GM12878 (cell line): ENCODE results near the gene SPON2. TPM values are rescaled to one million over a fixed set of nuclear protein-coding genes. Genes with fewer than 3 reads are reported as not detected.
A peak's percentile ranks its signal among the peaks of the same experiment; 100 is the strongest.

Source experiments
- BCL11A ChIP-seq: IDR thresholded peaks from 2 replicates; pipeline ENCODE4 v1.6.1; 2011; ENCODE audit warnings: low read depth, low read length
- CREB1 ChIP-seq: IDR thresholded peaks from 2 replicates; pipeline ENCODE4 v1.6.1; 2012; ENCODE audit warnings: low read depth, mild to moderate bottlenecking, inconsistent platforms
- JUNB ChIP-seq: IDR thresholded peaks from 2 replicates; pipeline ENCODE4 v1.6.1; 2016; ENCODE audit warnings: antibody characterized with exemption, mild to moderate bottlenecking
- MYB ChIP-seq: fragments of 150-350 bp; IDR thresholded peaks from 2 replicates; pipeline ENCODE4 v1.6.1; 2014; ENCODE audit warnings: mild to moderate bottlenecking, low read depth, low read length, borderline replicate concordance
- NFYA ChIP-seq: IDR thresholded peaks from 2 replicates; pipeline ENCODE4 v1.6.1; 2011; ENCODE audit warnings: low read depth, mild to moderate bottlenecking, low read length, improper control_type of control experiment, borderline replicate concordance
- NFYB ChIP-seq: IDR thresholded peaks from 2 replicates; pipeline ENCODE4 v1.6.1; 2011; ENCODE audit warnings: low read depth, mild to moderate bottlenecking, low read length, improper control_type of control experiment, moderate library complexity; ENCODE audit not compliant: insufficient read depth
- RCOR1 ChIP-seq: conservative IDR thresholded peaks from 2 replicates; pipeline ENCODE4 v1.6.1; 2012; ENCODE audit warnings: low read depth, low read length, improper control_type of control experiment
- RUNX3 ChIP-seq: IDR thresholded peaks from 2 replicates; pipeline ENCODE4 v1.6.1; 2012; ENCODE audit warnings: low read length, inconsistent platforms
- STAT3 ChIP-seq: IDR thresholded peaks from 2 replicates; pipeline ENCODE4 v1.6.1; 2011; ENCODE audit warnings: low read depth, low read length, improper control_type of control experiment
- WRNIP1 ChIP-seq: IDR thresholded peaks from 2 replicates; pipeline ENCODE4 v1.6.1; 2011; ENCODE audit warnings: low read depth, low read length, improper control_type of control experiment, borderline replicate concordance
- ZNF217 ChIP-seq: fragments of 450-650 bp; IDR thresholded peaks from 2 replicates; pipeline ENCODE4 v1.6.1; 2017; ENCODE audit warnings: antibody characterized with exemption, mild to moderate bottlenecking
- polyA plus RNA-seq, 11 experiments: library from polyadenylated mRNA; depleted of rRNA in 4 of 11; unstranded in 6 of 11; stranded (reverse) in 5 of 11; fragments of >200 nt; fragmentation: Nextera tagmentation in 4 of 11; fragmentation: Illumina TruSeq in 1 of 11; extraction: Ambion mirVana in 4 of 11; extraction: Trizol in 1 of 11; gene quantifications; 1 replicate in 1 of 11; 2 replicates in 10 of 11; pipeline versions ENCODE4 v1.2.1 to v1.2.3, GENCODE V29; 2011 to 2016; ENCODE audit warnings: inconsistent platforms in 2 of 11, missing spikeins in 2 of 11, low read depth in 1 of 11
- total RNA-seq, 4 experiments: library from RNA; depleted of rRNA in 3 of 4; stranded (reverse); fragments of >200 nt in 3 of 4; fragmentation: Illumina TruSeq in 1 of 4; extraction: Trizol in 1 of 4; gene quantifications; 2 replicates each; pipeline versions ENCODE4 v1.2.1 to v1.2.3, GENCODE V29; 2013 to 2021
- TF ChIP-seq, protein P1 (sequence below): fragments of 150-350 bp; IDR thresholded peaks from 2 replicates; pipeline ENCODE4 v1.6.1; 2014; ENCODE audit warnings: mild to moderate bottlenecking, low read depth, low read length
- TF ChIP-seq, protein P2 (sequence below): fragments of 450-650 bp; IDR thresholded peaks from 2 replicates; pipeline ENCODE4 v1.6.1; 2017; ENCODE audit warnings: low read depth, mild to moderate bottlenecking, moderate library complexity
- TF ChIP-seq, protein P3 (sequence below): fragments of 450-650 bp; IDR thresholded peaks from 2 replicates; pipeline ENCODE4 v1.6.1; 2017; ENCODE audit warnings: mild to moderate bottlenecking, moderate library complexity
- TF ChIP-seq, protein P4 (sequence below): IDR thresholded peaks from 2 replicates; pipeline ENCODE4 v1.6.1; 2012; ENCODE audit warnings: mild to moderate bottlenecking, low read depth, low read length
- TF ChIP-seq, protein P5 (sequence below): IDR thresholded peaks from 2 replicates; pipeline ENCODE4 v1.6.1; 2012; ENCODE audit warnings: low read depth, low read length, improper control_type of control experiment

SPON2 gene
- total and polyA plus RNA-seq, 10 of the 15 experiments (the other 5 are each of a cell fraction or from before 2014, with no cell fraction given) = 1.1 to 11.2 (median 7.3) TPM

DNA sequence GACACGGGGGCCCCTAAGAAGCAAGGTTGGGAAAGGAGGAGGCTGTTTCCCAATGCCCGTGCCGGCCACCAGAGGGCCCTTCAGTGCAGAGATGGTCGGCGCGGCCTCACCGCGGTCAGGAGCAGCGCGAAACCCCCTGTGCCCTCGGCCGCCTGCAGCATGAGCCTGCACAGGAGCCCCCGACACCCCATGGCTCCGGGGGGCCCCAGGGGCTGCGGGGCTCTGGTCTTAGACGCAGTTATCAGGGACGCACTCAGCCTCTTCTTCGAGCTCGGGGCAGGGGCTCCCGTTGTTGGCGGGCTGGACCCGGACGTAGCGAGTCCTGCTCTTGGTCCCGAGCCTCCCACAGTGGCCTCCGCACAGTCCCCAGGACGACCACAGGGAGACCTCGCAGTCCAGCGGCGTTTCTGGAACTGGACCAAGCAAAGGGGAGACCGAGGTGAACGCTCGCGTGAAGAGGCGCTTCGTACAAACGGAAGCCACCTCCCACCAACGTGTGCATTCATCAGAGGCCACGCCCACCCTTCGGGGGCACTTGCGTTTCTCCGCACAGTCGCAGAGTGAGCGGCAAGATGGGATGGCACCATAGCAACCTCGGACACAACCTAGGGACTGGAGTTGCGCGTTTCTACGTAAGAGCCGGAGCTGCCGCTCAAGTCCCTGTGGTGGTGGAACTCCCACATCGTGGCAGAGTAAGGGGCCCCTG, 5.0 kb downstream of the SPON2 start (continued):
- no peak for TF ChIP-seq BCL11A
- no peak for TF ChIP-seq JUNB
- TF ChIP-seq NFYA = no peak
- TF ChIP-seq, protein P1, sequence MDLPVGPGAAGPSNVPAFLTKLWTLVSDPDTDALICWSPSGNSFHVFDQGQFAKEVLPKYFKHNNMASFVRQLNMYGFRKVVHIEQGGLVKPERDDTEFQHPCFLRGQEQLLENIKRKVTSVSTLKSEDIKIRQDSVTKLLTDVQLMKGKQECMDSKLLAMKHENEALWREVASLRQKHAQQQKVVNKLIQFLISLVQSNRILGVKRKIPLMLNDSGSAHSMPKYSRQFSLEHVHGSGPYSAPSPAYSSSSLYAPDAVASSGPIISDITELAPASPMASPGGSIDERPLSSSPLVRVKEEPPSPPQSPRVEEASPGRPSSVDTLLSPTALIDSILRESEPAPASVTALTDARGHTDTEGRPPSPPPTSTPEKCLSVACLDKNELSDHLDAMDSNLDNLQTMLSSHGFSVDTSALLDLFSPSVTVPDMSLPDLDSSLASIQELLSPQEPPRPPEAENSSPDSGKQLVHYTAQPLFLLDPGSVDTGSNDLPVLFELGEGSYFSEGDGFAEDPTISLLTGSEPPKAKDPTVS = no peak
- TF ChIP-seq, protein P2, sequence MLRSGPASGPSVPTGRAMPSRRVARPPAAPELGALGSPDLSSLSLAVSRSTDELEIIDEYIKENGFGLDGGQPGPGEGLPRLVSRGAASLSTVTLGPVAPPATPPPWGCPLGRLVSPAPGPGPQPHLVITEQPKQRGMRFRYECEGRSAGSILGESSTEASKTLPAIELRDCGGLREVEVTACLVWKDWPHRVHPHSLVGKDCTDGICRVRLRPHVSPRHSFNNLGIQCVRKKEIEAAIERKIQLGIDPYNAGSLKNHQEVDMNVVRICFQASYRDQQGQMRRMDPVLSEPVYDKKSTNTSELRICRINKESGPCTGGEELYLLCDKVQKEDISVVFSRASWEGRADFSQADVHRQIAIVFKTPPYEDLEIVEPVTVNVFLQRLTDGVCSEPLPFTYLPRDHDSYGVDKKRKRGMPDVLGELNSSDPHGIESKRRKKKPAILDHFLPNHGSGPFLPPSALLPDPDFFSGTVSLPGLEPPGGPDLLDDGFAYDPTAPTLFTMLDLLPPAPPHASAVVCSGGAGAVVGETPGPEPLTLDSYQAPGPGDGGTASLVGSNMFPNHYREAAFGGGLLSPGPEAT = no peak
- peak; percentile 62 for TF ChIP-seq CREB1
- TF ChIP-seq NFYB = no peak
- TF ChIP-seq WRNIP1 = no peak
- TF ChIP-seq MYB = no peak
- TF ChIP-seq, protein P3, sequence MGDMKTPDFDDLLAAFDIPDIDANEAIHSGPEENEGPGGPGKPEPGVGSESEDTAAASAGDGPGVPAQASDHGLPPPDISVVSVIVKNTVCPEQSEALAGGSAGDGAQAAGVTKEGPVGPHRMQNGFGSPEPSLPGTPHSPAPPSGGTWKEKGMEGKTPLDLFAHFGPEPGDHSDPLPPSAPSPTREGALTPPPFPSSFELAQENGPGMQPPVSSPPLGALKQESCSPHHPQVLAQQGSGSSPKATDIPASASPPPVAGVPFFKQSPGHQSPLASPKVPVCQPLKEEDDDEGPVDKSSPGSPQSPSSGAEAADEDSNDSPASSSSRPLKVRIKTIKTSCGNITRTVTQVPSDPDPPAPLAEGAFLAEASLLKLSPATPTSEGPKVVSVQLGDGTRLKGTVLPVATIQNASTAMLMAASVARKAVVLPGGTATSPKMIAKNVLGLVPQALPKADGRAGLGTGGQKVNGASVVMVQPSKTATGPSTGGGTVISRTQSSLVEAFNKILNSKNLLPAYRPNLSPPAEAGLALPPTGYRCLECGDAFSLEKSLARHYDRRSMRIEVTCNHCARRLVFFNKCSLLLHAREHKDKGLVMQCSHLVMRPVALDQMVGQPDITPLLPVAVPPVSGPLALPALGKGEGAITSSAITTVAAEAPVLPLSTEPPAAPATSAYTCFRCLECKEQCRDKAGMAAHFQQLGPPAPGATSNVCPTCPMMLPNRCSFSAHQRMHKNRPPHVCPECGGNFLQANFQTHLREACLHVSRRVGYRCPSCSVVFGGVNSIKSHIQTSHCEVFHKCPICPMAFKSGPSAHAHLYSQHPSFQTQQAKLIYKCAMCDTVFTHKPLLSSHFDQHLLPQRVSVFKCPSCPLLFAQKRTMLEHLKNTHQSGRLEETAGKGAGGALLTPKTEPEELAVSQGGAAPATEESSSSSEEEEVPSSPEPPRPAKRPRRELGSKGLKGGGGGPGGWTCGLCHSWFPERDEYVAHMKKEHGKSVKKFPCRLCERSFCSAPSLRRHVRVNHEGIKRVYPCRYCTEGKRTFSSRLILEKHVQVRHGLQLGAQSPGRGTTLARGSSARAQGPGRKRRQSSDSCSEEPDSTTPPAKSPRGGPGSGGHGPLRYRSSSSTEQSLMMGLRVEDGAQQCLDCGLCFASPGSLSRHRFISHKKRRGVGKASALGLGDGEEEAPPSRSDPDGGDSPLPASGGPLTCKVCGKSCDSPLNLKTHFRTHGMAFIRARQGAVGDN = peak; percentile 65; the same call in 1 of the 2 replicates
- TF ChIP-seq RCOR1 = no peak
- TF ChIP-seq, protein P4, sequence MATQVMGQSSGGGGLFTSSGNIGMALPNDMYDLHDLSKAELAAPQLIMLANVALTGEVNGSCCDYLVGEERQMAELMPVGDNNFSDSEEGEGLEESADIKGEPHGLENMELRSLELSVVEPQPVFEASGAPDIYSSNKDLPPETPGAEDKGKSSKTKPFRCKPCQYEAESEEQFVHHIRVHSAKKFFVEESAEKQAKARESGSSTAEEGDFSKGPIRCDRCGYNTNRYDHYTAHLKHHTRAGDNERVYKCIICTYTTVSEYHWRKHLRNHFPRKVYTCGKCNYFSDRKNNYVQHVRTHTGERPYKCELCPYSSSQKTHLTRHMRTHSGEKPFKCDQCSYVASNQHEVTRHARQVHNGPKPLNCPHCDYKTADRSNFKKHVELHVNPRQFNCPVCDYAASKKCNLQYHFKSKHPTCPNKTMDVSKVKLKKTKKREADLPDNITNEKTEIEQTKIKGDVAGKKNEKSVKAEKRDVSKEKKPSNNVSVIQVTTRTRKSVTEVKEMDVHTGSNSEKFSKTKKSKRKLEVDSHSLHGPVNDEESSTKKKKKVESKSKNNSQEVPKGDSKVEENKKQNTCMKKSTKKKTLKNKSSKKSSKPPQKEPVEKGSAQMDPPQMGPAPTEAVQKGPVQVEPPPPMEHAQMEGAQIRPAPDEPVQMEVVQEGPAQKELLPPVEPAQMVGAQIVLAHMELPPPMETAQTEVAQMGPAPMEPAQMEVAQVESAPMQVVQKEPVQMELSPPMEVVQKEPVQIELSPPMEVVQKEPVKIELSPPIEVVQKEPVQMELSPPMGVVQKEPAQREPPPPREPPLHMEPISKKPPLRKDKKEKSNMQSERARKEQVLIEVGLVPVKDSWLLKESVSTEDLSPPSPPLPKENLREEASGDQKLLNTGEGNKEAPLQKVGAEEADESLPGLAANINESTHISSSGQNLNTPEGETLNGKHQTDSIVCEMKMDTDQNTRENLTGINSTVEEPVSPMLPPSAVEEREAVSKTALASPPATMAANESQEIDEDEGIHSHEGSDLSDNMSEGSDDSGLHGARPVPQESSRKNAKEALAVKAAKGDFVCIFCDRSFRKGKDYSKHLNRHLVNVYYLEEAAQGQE = no peak
- TF ChIP-seq, protein P5, sequence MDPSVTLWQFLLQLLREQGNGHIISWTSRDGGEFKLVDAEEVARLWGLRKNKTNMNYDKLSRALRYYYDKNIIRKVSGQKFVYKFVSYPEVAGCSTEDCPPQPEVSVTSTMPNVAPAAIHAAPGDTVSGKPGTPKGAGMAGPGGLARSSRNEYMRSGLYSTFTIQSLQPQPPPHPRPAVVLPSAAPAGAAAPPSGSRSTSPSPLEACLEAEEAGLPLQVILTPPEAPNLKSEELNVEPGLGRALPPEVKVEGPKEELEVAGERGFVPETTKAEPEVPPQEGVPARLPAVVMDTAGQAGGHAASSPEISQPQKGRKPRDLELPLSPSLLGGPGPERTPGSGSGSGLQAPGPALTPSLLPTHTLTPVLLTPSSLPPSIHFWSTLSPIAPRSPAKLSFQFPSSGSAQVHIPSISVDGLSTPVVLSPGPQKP = no peak
- no peak for TF ChIP-seq STAT3
- no peak for TF ChIP-seq ZNF217
- TF ChIP-seq RUNX3 = peak; percentile 79
